Measurements from ENCODE around the gene ENTPD6. TPM values are rescaled to one million over a fixed set of nuclear protein-coding genes. Genes with fewer than 3 reads are reported as not detected.

The ENTPD6 gene
- total and polyA plus RNA-seq, 2 of the 4 experiments (the other 2 are of a cell fraction), result 61.1 to 98.6 TPM

GRCh38 chr20:25233016-25233772 is 37.7 kb downstream of the ENTPD6 start:
- H4K91ac ChIP-seq (ENCODE audit: insufficient read depth, low read depth, low read length), result peak overlapping the region; percentile 59
- no peaks in the 10 kb centered on the region for H3K9me3 ChIP-seq (ENCODE audit: control insufficient read depth, insufficient read depth, low read length)
- H2AFZ ChIP-seq (replicated peaks; ENCODE audit: low read length, poor library complexity), result peak overlapping the region; percentile 5
- intact Hi-C loops (cut with micrococcal nuclease), result no loop called here
- no peak overlapping the region for H3K9ac ChIP-seq (ENCODE audit: low read depth, low read length)
- ATAC-seq (ENCODE audit: low read depth), result peak; percentile 12; the same call in 1 of the 2 replicates
- H3K14ac ChIP-seq (replicated peaks; ENCODE audit: low read depth, low read length), result peak overlapping the region; percentile 2; the same call in 1 of the 2 replicates
- H3K18ac ChIP-seq (ENCODE audit: low read depth, low read length), result no peak overlapping the region
- H4K20me1 ChIP-seq (ENCODE audit: insufficient read depth, low read length), result no peaks in the 10 kb centered on the region
- no peaks in the 10 kb centered on the region for H3K27me3 ChIP-seq (ENCODE audit: control insufficient read depth, insufficient read depth, low read length)
- peak overlapping the region; percentile 27 for H3K4ac ChIP-seq (ENCODE audit: low read depth, low read length)
- H2AK5ac ChIP-seq (ENCODE audit: low read depth, low read length), result peak overlapping the region; percentile 88
- BruUV-seq (replicated peaks), result no TSS peak
- POLR2A ChIA-PET (ENCODE audit: unreplicated experiment), result interaction anchor here (0.6 kb wide), 1 partner anchor 9 kb away, joined by 7 read pairs; no protein-coding TSS in a partner anchor
- H2BK20ac ChIP-seq (ENCODE audit: low read depth, low read length), result peak overlapping the region; percentile 30; the same call in 1 of the 2 replicates
- no peak overlapping the region for H4K5ac ChIP-seq (ENCODE audit: low read depth, low read length)
- H3K9me1 ChIP-seq (ENCODE audit: insufficient read depth, low read length), result peaks cover 17% of the 10 kb centered on the region
- no peaks in the 10 kb centered on the region for H3K36me3 ChIP-seq (ENCODE audit: control insufficient read depth, insufficient read depth, low read length)
- in situ Hi-C loops (cut with MboI; ENCODE audit: low sequenced_read_pairs), result loop anchor here (5.0 kb wide), 1 partner anchor 36 kb away; the partner anchor contains the start of gene ENTPD6
- peak overlapping the region; percentile 45; the same call in 1 of the 3 replicates for H2BK15ac ChIP-seq (ENCODE audit: low read depth, low read length)
- H3K23ac ChIP-seq (ENCODE audit: low read depth, low read length), result no peak overlapping the region
- H3K56ac ChIP-seq (ENCODE audit: extremely low read depth, insufficient read depth, low read length), result no peak overlapping the region
- peak overlapping the region in 1 of 2 experiments; percentile 28; a peak in 2 of 4 replicates for H4K8ac ChIP-seq (ENCODE audit: low read depth in 2 of 2, low read length in 2 of 2)
- DNase-seq, result peak; percentile 65
- no peak overlapping the region for H3K27ac ChIP-seq (ENCODE audit: insufficient read depth, low read length)
- no peak overlapping the region for H3K4me2 ChIP-seq (ENCODE audit: low read depth, low read length)
- H3K4me3 ChIP-seq (ENCODE audit: insufficient read depth, low read depth, low read length), result no peak overlapping the region
- WGBS, 2 experiments (ENCODE audit: extremely low coverage in 2 of 2, insufficient read length in 1 of 2), result 100% methylated on average over 2 of the region's 10 CpGs; no CpG with 5 or more reads in 1 of the 2 experiments
- peak overlapping the region; percentile 65 for H2AK9ac ChIP-seq (replicated peaks; ENCODE audit: low read depth, low read length, poor library complexity)
- peak overlapping the region; percentile 19 for H2BK5ac ChIP-seq (ENCODE audit: low read depth, low read length, poor library complexity, severe bottlenecking)
- H2BK120ac ChIP-seq (ENCODE audit: low read depth, low read length), result peak overlapping the region; percentile 77
- CTCF ChIA-PET, result interaction anchor here (0.8 kb wide), 1 partner anchor 145 kb away, joined by 3 read pairs; no protein-coding TSS in a partner anchor
- peaks cover 14% of the 10 kb centered on the region for H3K4me1 ChIP-seq (ENCODE audit: control insufficient read depth, insufficient read depth, low read length)
- peaks cover 0 to 6% of the 10 kb centered on the region in 2 experiments; a peak in 1 of 4 replicates for H3K79me1 ChIP-seq (ENCODE audit: low read depth in 1 of 2, low read length in 2 of 2)
- dilution Hi-C loops (cut with HindIII; ENCODE audit: low sequenced_read_pairs, unreplicated experiment), result no loop called here
- TF ChIP-seq CHD1 (IDR thresholded peaks at IDR 0.05; ENCODE audit: low read depth, low read length), result no peak
- no peak for TF ChIP-seq POLR2A (IDR thresholded peaks at IDR 0.05; ENCODE audit: low read depth, low read length)
- TF ChIP-seq USF2 (IDR thresholded peaks at IDR 0.05; ENCODE audit: low read depth, low read length), result no peak
- TF ChIP-seq BHLHE40 (IDR thresholded peaks at IDR 0.05; ENCODE audit: low read depth, low read length), result no peak
- TF ChIP-seq ELK1 (IDR thresholded peaks at IDR 0.05; ENCODE audit: borderline replicate concordance, low read depth, low read length), result no peak
- TF ChIP-seq MXI1 (IDR thresholded peaks at IDR 0.05; ENCODE audit: borderline replicate concordance, low read depth, low read length), result no peak
- no peak for TF ChIP-seq SMC3 (IDR thresholded peaks at IDR 0.05; ENCODE audit: low read depth, low read length)
- no peak for TF ChIP-seq MAFK (IDR thresholded peaks at IDR 0.05; ENCODE audit: low read depth, low read length)
- TF ChIP-seq CTCF (conservative IDR thresholded peaks at IDR 0.05; ENCODE audit: low read depth, low read length), result no peak
- TF ChIP-seq RCOR1 (IDR thresholded peaks at IDR 0.05; ENCODE audit: insufficient replicate concordance, low read length), result no peak

Measured in IMR-90 (cell line).